GM18520 (cell line): Measurements from ENCODE around the gene MTMR12.
"Not testable (repeated sequence)": the region's sequence is repeated elsewhere in the genome, so short reads cannot be mapped to it uniquely, and the experiment has no call there.

Experiments used
- ATAC-seq: cut with Tn5 transposase; IDR thresholded peaks from one replicate; pipeline ENCODE4 v1.9.1; 2021; ENCODE audit not compliant: unreplicated experiment

Gene MTMR12

GRCh38 chr5:32239385-32239784 is 73.4 kb downstream of the MTMR12 start:
- no peak for ATAC-seq

- no peak for ATAC-seq
Measured at GRCh38 chr5:32233696-32234447, 78.9 kb downstream of the MTMR12 start.

GRCh38 chr5:32233220-32233695 is 79.5 kb downstream of the MTMR12 start:
- ATAC-seq = no peak

GRCh38 chr5:32232441-32233219 is 80.1 kb downstream of the MTMR12 start:
- peak; percentile 60 for ATAC-seq

- ATAC-seq = no peak
Measured at GRCh38 chr5:32231929-32232328, 80.8 kb downstream of the MTMR12 start.

GRCh38 chr5:32231241-32231640 is 81.5 kb downstream of the MTMR12 start:
- no peak for ATAC-seq

- ATAC-seq = no peak
Measured at GRCh38 chr5:32230356-32231099, 82.2 kb downstream of the MTMR12 start.

- ATAC-seq = no peak
Measured at GRCh38 chr5:32229586-32229985, 83.2 kb downstream of the MTMR12 start.

- ATAC-seq = no peak
Measured at GRCh38 chr5:32228816-32229215, 83.9 kb downstream of the MTMR12 start.

- no peak for ATAC-seq
Measured at GRCh38 chr5:32225445-32225844, 87.3 kb downstream of the MTMR12 start.

- ATAC-seq = no peak
Measured at GRCh38 chr5:32223972-32224609, 88.6 kb downstream of the MTMR12 start.

- ATAC-seq = no peak
Measured at GRCh38 chr5:32222723-32223470, 89.8 kb downstream of the MTMR12 start.

- ATAC-seq = no peak
Measured at GRCh38 chr5:32217886-32218396, 94.8 kb downstream of the MTMR12 start.

- not testable (repeated sequence) for ATAC-seq
Measured at GRCh38 chr5:32214344-32214743, 98.4 kb downstream of the MTMR12 start.

- ATAC-seq = no peak
Measured at GRCh38 chr5:32210151-32210550, 102.6 kb downstream of the MTMR12 start.

- ATAC-seq = not testable (repeated sequence)
Measured at GRCh38 chr5:32208837-32209236, 103.9 kb downstream of the MTMR12 start.

- ATAC-seq = no peak
Measured at GRCh38 chr5:32207355-32207634, 105.4 kb downstream of the MTMR12 start.

GRCh38 chr5:32206509-32207354 is 106.0 kb downstream of the MTMR12 start:
- ATAC-seq = peak; percentile 42

GRCh38 chr5:32206053-32206452 is 106.7 kb downstream of the MTMR12 start:
- no peak for ATAC-seq
